HK-2 (cell line): ENCODE measurements around the gene RPL37A.
"Not testable (repeated sequence)": the region's sequence is repeated elsewhere in the genome, so short reads cannot be mapped to it uniquely, and the experiment has no call there.

ENCODE experiments used
- DNase-seq: peaks from one replicate; pipeline ENCODE4 v3.0.0-alpha.2; 2018; ENCODE audit not compliant: unreplicated experiment

Gene RPL37A

DNA sequence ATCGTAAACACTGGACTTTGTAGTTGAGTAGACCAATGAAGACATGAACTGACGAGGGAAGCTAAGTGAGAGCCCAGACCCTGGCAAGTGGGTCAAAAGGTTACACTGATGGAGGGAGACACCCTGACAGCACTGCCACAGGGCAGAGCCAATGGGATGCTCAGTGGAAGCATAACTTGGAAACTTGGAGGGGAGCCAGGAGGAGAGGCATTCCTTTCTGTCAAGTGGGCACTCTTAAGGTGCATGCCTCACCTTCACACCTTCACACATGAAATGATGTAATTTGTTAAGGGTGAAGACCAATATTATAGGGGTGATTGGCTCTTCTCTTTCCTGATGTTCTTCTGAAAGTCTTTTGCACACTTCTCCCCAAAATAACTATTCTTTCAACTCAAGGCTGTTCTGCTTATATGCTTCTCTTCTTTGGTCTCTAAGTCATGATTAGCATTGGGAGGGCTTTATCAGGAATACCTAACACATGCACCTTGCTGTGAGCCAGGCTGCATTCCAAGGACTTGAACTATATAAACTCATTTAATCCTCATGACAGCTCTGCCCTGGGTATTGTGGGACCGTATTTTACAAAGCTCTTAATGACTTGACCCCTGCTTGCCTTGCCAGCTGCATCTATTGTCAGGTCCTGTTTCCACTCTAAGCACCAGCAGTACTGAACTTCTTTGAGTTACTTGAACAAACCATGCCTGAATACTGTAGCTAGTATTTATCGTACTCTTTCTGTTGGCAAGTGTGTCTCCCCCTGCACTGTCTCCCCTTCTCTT, 19.0 kb downstream of the RPL37A start:
- DNase-seq, result no peak

DNA sequence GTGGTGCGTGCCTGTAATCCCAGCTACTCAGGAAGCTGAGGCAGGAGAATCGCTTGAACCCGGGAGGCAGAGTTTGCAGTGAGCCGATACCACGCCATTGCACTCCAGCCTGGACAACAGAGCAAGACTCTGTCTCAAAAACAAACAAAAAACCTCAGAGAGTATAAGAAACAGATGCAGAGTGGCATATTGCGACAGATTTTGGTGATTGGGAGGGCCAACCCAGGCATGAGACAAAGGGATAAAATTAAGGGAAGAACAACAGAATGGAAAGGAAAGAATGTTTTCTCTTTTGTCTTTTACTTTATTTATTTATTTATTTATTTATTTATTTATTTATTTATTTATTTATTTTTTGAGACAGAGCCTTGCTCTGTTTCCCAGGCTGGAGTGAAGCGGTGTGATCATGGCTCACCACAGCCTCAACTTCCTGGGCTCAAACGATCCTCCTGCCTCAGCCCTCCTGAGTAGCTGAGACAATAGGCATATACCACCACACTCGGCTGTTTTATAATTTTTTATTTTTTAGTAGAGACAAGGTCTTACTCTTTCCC, 20.0 kb downstream of the RPL37A start:
- not testable (repeated sequence) for DNase-seq

DNA sequence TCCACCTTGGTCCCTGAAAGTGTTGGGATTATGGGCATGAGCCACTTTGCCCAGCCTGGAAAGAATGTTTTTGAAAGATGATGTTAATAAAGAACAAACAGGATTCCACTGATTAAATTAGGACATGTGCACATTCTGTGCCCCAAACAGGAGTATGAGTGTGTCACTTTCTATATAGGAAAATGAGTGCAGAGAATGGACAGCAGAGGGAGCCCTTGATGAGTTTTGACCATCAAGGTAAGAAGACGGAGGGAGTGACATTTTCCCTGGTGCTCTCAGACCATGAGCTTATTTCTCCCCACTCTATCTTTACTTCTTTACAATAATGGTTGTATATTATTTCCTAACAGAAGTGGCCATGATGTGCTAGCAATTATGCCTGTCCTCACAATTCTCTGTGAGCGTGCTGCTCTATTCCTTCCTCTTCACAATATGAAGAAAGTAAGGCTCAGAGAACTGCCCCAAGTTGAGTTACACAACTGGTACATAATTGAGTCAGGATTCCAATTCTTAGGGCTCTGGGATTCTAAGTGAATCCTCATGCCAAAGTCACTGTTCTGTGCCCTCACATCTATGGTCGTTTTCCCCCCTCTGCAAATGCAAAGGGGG, 20.6 kb downstream of the RPL37A start:
- DNase-seq, result no peak

GRCh38 chr2:216520112-216520511, 21.5 kb downstream of the RPL37A start:
- no peak for DNase-seq

- no peak for DNase-seq
Observed at GRCh38 chr2:216522892-216523502, 24.4 kb downstream of the RPL37A start.

- DNase-seq, result no peak
Observed at GRCh38 chr2:216525972-216526371, 27.3 kb downstream of the RPL37A start.

DNA sequence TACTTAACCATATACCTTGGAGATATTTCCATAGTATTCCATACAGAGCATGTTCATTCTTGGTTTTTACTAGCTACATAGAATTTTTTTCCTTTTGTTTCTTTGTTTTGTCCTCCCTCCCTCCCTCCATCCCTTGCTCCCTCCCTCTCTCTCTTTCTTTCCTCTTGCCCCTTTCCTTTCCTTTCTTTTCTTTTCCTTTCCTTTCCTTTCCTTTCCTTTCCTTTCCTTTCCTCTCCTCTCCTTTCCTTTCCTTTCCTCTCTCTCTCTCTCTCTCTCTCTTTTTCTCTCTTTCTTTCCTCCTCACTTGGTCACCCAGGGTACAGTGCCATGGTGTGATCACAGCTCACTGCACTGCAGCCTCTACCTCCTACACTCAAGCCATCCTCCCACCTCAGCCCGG, 28.3 kb downstream of the RPL37A start:
- no peak for DNase-seq

GRCh38 chr2:216527600-216527999, 29.0 kb downstream of the RPL37A start:
- DNase-seq, result no peak

DNA sequence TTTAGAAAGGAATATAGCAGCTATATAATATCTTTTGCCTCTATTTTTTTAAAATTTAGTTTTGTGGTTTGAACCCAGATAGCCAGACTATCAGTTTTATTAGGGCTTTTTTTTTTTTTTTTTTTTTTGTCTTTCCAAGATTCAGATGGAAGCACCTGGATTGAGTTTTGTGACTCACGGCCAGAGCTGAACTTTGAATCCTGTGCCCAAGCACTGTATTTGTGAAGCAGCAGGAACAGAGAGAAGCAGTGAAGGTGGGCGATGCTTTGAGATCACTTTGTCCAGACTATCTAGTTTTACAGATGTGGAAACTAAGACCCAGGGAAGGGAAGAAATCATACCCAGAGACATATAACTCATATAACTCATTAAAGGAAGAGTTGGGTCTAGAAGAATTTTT, 33.9 kb downstream of the RPL37A start:
- DNase-seq, result no peak

GRCh38 chr2:216533609-216534008, 35.0 kb downstream of the RPL37A start:
- no peak for DNase-seq

- DNase-seq, result no peak
Observed at GRCh38 chr2:216534809-216535208, 36.2 kb downstream of the RPL37A start.

- no peak for DNase-seq
Observed at GRCh38 chr2:216535454-216535995, 36.9 kb downstream of the RPL37A start.

GRCh38 chr2:216536734-216537210, 38.1 kb downstream of the RPL37A start:
- no peak for DNase-seq

- no peak for DNase-seq
Observed at GRCh38 chr2:216537366-216537765, 38.7 kb downstream of the RPL37A start.

- no peak for DNase-seq
Observed at GRCh38 chr2:216538538-216538937, 39.9 kb downstream of the RPL37A start.

DNA sequence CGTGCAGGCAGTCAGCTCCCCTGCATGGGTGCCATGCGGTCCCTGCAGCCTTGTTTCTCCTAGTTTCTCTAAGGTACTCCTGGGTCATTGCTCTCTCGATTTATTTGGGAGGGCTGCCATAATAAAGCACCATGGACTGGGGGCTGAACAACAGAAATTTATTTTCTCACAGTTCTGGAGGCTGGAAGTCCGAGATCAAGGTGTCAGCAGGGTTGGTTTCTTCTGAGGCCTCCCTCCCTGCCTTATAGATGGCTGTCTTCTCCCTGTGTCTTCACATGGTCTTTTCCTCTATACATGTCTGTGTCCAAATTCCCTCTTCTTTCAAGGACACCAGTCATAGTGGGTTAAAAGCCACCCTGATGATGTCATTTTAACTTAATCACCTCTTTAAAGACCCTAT, 40.5 kb downstream of the RPL37A start:
- no peak for DNase-seq

DNA sequence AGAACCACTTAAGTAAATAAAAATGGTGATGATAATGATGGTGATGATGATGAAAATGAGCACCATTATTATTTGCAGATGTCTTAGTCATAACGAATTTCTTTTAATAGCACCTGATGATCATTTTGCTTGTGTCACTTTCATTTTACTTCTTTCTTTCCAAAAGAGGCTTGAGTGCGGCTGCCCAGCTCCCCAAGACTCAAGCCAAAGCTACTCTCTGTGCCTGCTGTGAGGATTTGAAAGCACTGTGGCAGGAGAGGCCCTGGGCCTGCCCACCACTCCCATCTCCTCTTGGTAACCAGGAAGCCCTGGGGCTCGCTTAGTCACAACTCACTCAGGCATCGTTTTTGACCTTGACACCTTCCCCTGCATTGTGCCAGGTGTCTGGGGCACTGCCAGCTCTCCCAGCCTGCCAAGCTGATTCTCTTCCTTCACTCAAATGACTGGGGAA, 41.2 kb downstream of the RPL37A start:
- DNase-seq, result no peak

GRCh38 chr2:216540920-216541319, 42.3 kb downstream of the RPL37A start:
- no peak for DNase-seq

GRCh38 chr2:216541505-216541904, 42.9 kb downstream of the RPL37A start:
- DNase-seq, result no peak

DNA sequence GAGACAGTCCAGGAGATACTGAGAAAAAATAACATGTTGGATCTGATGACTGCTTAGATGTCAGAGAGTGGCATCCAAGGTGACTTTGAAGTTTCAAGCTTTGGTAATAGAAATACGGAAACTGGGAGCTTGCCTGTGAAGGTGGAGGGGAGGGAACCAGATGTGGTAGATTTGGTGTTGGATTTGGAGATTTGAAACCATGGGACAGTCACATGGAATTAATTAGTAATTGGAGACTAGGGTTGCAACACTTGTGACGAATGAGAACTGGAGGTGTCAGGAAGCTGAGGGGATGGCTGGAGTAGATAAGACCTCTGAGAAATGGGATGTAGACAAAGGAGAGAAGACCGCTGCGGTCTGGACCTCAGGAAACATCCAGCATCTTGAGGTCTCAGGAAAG, 46.7 kb downstream of the RPL37A start:
- DNase-seq, result no peak

DNA sequence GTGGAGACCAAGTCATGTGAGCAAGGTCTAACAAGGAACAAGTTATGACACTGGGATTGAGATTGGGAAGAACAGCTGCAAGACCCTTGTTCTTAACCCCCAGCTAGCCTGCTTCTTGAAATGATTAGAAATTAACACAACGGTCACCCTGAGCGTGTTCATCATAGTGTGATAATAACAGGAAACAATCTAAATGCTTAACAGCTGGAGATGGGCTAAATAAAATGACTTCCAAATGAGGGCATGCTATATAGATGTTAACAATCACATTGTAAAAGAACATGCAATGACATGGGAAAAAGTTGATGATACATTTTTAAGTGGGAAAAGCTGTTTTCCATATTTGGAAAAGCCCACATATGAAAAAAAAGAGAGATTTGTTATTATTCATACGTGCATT, 47.6 kb downstream of the RPL37A start:
- DNase-seq, result no peak

GRCh38 chr2:216546641-216547403, 48.2 kb downstream of the RPL37A start:
- no peak for DNase-seq
